ENCODE measurements around the gene MGLL.

GRCh38 chr3:127819656-127820055 lies 2.7 kb downstream of the MGLL start:
- TF ChIP-seq CTCF (IDR thresholded peaks at IDR 0.05 in 8 of 11, conservative IDR thresholded peaks at IDR 0.05 in 3 of 11) (no peak), POLR2A (IDR thresholded peaks at IDR 0.05) (no peak)
